Liver (tissue), 3 donors: Measurements from ENCODE around the gene CUX1.

Experiments used
- FOXA1 ChIP-seq: IDR thresholded peaks from 2 replicates; pipeline ENCODE4 v1.6.1; 2016; ENCODE audit warnings: antibody characterized with exemption
- GABPA ChIP-seq, 2 donors: IDR thresholded peaks in 1 of 2; conservative IDR thresholded peaks in 1 of 2; 2 replicates each; pipeline ENCODE4 v1.6.1; 2016; ENCODE audit warnings: antibody characterized with exemption in 2 of 2, mild to moderate bottlenecking in 1 of 2, moderate library complexity in 1 of 2
- RAD21 ChIP-seq, 2 donors: IDR thresholded peaks; 2 replicates each; pipeline ENCODE4 v1.6.1; 2016; ENCODE audit warnings: antibody characterized with exemption in 2 of 2, mild to moderate bottlenecking in 2 of 2
- RXRA ChIP-seq, 2 donors: IDR thresholded peaks; 2 replicates each; pipeline ENCODE4 v1.6.1; 2017 to 2018; ENCODE audit warnings: antibody characterized with exemption in 2 of 2, mild to moderate bottlenecking in 1 of 2
- SP1 ChIP-seq: IDR thresholded peaks from 2 replicates; pipeline ENCODE4 v1.6.1; 2018; ENCODE audit warnings: antibody characterized with exemption, mild to moderate bottlenecking
- TAF1 ChIP-seq: conservative IDR thresholded peaks from 2 replicates; pipeline ENCODE4 v1.6.1; 2016; ENCODE audit warnings: antibody characterized with exemption, mild to moderate bottlenecking
- YY1 ChIP-seq: IDR thresholded peaks from 2 replicates; pipeline ENCODE4 v1.6.1; 2016; ENCODE audit warnings: antibody characterized with exemption, mild to moderate bottlenecking
- TF ChIP-seq, protein P1 (sequence below): fragments of 150-350 bp; IDR thresholded peaks from 2 replicates; pipeline ENCODE4 v1.5.1; 2017; ENCODE audit warnings: improper control_type of control experiment, low read depth, low read length; ENCODE audit not compliant: missing input control
- TF ChIP-seq, protein P2 (sequence below): IDR thresholded peaks from 2 replicates; pipeline ENCODE4 v1.6.1; 2016; ENCODE audit warnings: antibody characterized with exemption
- TF ChIP-seq, protein P3 (sequence below): IDR thresholded peaks from 2 replicates; pipeline ENCODE4 v1.6.1; 2016; ENCODE audit warnings: antibody characterized with exemption
- TF ChIP-seq, protein P4 (sequence below): IDR thresholded peaks from 2 replicates; pipeline ENCODE4 v1.6.1; 2016; ENCODE audit warnings: antibody characterized with exemption, mild to moderate bottlenecking
- donor health status: healthy.
- donor health status: healthy.

DNA sequence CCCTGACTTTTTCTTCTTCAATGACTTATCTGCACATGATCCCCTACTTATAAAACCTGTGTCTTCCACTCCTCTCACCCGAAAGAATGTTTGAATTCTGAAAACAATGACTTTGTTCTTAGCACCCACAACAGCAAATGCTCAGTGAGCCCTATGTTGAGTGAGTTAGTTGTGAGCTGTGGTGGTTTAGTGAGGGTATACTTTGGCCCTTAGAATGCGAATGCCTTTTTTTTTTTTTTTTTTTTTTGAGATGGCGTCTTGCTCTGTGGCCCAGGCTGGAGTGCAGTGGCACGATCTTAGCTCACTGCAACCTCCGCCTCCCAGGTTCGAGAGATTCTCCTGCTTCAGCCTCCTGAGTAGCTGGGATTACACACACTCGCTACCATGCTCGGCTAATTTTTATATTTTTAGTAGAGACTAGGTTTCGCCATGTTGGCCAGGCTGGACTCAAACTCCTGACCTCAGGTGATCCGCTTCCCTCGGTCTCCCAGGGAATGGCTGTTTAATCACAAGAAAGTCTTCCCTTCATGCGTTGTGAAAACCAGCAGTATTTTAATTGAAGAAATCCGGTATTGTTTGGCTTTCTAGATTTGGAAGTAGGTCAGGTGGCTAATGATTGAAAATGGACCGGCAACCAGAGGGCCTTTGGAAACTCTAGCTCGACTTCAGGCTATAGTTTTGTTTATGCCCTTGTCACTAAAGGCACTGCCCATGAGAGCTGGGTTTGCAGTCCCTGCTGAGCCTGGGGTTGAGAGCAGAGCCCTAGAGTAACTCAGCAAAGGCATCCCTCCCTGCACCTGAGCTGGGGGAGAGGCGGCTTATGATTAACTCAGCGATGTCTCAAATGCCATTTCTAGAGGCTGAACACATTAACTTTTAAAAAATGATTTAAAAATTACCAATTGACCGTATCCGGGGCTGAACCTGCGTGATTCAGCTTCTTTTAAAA is 41.3 kb downstream of the CUX1 start:
- TF ChIP-seq TAF1 (peak; percentile 67), SP1 (peak; percentile 71), RAD21 (IDR thresholded peaks at IDR 0.05) (peak; percentile 24 to 50), YY1 (peak; percentile 39), FOXA1 (no peak), GABPA (IDR thresholded peaks at IDR 0.05 in 1 of 2, conservative IDR thresholded peaks at IDR 0.05 in 1 of 2) (no peak), RXRA (IDR thresholded peaks at IDR 0.05) (peak; percentile 38 to 65)
- TF ChIP-seq, protein P1, sequence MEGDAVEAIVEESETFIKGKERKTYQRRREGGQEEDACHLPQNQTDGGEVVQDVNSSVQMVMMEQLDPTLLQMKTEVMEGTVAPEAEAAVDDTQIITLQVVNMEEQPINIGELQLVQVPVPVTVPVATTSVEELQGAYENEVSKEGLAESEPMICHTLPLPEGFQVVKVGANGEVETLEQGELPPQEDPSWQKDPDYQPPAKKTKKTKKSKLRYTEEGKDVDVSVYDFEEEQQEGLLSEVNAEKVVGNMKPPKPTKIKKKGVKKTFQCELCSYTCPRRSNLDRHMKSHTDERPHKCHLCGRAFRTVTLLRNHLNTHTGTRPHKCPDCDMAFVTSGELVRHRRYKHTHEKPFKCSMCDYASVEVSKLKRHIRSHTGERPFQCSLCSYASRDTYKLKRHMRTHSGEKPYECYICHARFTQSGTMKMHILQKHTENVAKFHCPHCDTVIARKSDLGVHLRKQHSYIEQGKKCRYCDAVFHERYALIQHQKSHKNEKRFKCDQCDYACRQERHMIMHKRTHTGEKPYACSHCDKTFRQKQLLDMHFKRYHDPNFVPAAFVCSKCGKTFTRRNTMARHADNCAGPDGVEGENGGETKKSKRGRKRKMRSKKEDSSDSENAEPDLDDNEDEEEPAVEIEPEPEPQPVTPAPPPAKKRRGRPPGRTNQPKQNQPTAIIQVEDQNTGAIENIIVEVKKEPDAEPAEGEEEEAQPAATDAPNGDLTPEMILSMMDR: no peak
- TF ChIP-seq, protein P2, sequence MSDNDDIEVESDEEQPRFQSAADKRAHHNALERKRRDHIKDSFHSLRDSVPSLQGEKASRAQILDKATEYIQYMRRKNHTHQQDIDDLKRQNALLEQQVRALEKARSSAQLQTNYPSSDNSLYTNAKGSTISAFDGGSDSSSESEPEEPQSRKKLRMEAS: no peak
- TF ChIP-seq, protein P3, sequence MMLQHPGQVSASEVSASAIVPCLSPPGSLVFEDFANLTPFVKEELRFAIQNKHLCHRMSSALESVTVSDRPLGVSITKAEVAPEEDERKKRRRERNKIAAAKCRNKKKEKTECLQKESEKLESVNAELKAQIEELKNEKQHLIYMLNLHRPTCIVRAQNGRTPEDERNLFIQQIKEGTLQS: no peak
- TF ChIP-seq, protein P4, sequence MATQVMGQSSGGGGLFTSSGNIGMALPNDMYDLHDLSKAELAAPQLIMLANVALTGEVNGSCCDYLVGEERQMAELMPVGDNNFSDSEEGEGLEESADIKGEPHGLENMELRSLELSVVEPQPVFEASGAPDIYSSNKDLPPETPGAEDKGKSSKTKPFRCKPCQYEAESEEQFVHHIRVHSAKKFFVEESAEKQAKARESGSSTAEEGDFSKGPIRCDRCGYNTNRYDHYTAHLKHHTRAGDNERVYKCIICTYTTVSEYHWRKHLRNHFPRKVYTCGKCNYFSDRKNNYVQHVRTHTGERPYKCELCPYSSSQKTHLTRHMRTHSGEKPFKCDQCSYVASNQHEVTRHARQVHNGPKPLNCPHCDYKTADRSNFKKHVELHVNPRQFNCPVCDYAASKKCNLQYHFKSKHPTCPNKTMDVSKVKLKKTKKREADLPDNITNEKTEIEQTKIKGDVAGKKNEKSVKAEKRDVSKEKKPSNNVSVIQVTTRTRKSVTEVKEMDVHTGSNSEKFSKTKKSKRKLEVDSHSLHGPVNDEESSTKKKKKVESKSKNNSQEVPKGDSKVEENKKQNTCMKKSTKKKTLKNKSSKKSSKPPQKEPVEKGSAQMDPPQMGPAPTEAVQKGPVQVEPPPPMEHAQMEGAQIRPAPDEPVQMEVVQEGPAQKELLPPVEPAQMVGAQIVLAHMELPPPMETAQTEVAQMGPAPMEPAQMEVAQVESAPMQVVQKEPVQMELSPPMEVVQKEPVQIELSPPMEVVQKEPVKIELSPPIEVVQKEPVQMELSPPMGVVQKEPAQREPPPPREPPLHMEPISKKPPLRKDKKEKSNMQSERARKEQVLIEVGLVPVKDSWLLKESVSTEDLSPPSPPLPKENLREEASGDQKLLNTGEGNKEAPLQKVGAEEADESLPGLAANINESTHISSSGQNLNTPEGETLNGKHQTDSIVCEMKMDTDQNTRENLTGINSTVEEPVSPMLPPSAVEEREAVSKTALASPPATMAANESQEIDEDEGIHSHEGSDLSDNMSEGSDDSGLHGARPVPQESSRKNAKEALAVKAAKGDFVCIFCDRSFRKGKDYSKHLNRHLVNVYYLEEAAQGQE: no peak
